SK-N-SH treated with all-trans-retinoic acid at 6 μM for 48 hours (cell line): Measurements from ENCODE around the gene SGTA.

Experiments
- ATAC-seq: fragments of 200-7000 bp; cut with Tn5 transposase; 3 replicates; pipeline ENCODE4 v1.9.1; 2020; ENCODE audit warnings: mild to moderate bottlenecking, moderate library complexity
- ARNTL ChIP-seq: fragments of 450-650 bp; formaldehyde crosslinking; IDR thresholded peaks from 2 replicates; pipeline ENCODE4 v1.5.0; 2020; ENCODE audit warnings: low read depth, mild to moderate bottlenecking, moderate library complexity, borderline replicate concordance
- BACH2 ChIP-seq: fragments of 250-450 bp; sonication (Bioruptor Pico); IDR thresholded peaks from 2 replicates; pipeline ENCODE4 v1.9.0; 2021; ENCODE audit warnings: mild to moderate bottlenecking, borderline replicate concordance
- CREB5 ChIP-seq: fragments of 250-450 bp; sonication (Bioruptor Pico); IDR thresholded peaks from 2 replicates; pipeline ENCODE4 v1.5.1; 2020; ENCODE audit warnings: low read depth, mild to moderate bottlenecking, moderate library complexity
- ESRRG ChIP-seq: fragments of 250-450 bp; sonication (Bioruptor Pico); IDR thresholded peaks from 2 replicates; pipeline ENCODE4 v1.6.1; 2021; ENCODE audit warnings: mild to moderate bottlenecking
- GLIS3 ChIP-seq: fragments of 250-450 bp; sonication (Bioruptor Pico); IDR thresholded peaks from 2 replicates; pipeline ENCODE4 v1.5.0; 2020; ENCODE audit warnings: mild to moderate bottlenecking, moderate library complexity
- ISL1 ChIP-seq: fragments of 250-450 bp; sonication (Bioruptor Pico); IDR thresholded peaks from 2 replicates; pipeline ENCODE4 v2.1.2; 2022; ENCODE audit warnings: mild to moderate bottlenecking, moderate library complexity
- OSR1 ChIP-seq: fragments of 250-450 bp; sonication (Bioruptor Pico); IDR thresholded peaks from 2 replicates; pipeline ENCODE4 v1.8.0; 2022; ENCODE audit warnings: moderate library complexity, mild to moderate bottlenecking, inconsistent platforms
- PATZ1 ChIP-seq: fragments of 250-450 bp; sonication (Bioruptor Pico); IDR thresholded peaks from 2 replicates; pipeline ENCODE4 v1.8.0; 2020; ENCODE audit warnings: mild to moderate bottlenecking, moderate library complexity, borderline replicate concordance
- POU6F1 ChIP-seq: fragments of 250-450 bp; sonication (Bioruptor Pico); IDR thresholded peaks from 2 replicates; pipeline ENCODE4 v1.8.0; 2021; ENCODE audit warnings: low read depth, mild to moderate bottlenecking, moderate library complexity, borderline replicate concordance
- PPARA ChIP-seq: fragments of 250-450 bp; sonication (Bioruptor Pico); IDR thresholded peaks from 2 replicates; pipeline ENCODE4 v1.5.0; 2020; ENCODE audit warnings: mild to moderate bottlenecking, borderline replicate concordance
- RARB ChIP-seq: fragments of 250-450 bp; sonication (Bioruptor Pico); IDR thresholded peaks from 2 replicates; pipeline ENCODE4 v1.8.0; 2021; ENCODE audit warnings: mild to moderate bottlenecking, moderate library complexity
- TCF4 ChIP-seq: fragments of 250-450 bp; sonication (Bioruptor Pico); IDR thresholded peaks from 2 replicates; pipeline ENCODE4 v1.8.0; 2021; ENCODE audit warnings: mild to moderate bottlenecking, moderate library complexity, borderline replicate concordance
- TOX ChIP-seq: fragments of 250-450 bp; sonication (Bioruptor Pico); IDR thresholded peaks from 2 replicates; pipeline ENCODE4 v1.8.0; 2021; ENCODE audit warnings: mild to moderate bottlenecking, moderate library complexity, borderline replicate concordance
- ZC3H10 ChIP-seq: fragments of 250-450 bp; sonication (Bioruptor Pico); IDR thresholded peaks from 2 replicates; pipeline ENCODE4 v1.5.1; 2021; ENCODE audit warnings: mild to moderate bottlenecking, moderate library complexity
- ZFP3 ChIP-seq: fragments of 250-450 bp; sonication (Bioruptor Pico); IDR thresholded peaks from 2 replicates; pipeline ENCODE4 v1.5.0; 2020; ENCODE audit warnings: mild to moderate bottlenecking, moderate library complexity
- ZFP30 ChIP-seq: fragments of 450-650 bp; formaldehyde crosslinking; IDR thresholded peaks from 2 replicates; pipeline ENCODE4 v1.5.0; 2022; ENCODE audit warnings: mild to moderate bottlenecking, moderate library complexity
- ZNF565 ChIP-seq: fragments of 450-650 bp; formaldehyde crosslinking; conservative IDR thresholded peaks from 2 replicates; pipeline ENCODE4 v1.5.0; 2020; ENCODE audit warnings: low read depth, mild to moderate bottlenecking, moderate library complexity
- ZNF70 ChIP-seq: fragments of 450-650 bp; formaldehyde crosslinking; IDR thresholded peaks from 2 replicates; pipeline ENCODE4 v1.5.0; 2020; ENCODE audit warnings: mild to moderate bottlenecking, moderate library complexity
- ZNF8 ChIP-seq: fragments of 450-650 bp; formaldehyde crosslinking; IDR thresholded peaks from 2 replicates; pipeline ENCODE4 v1.5.0; 2020; ENCODE audit warnings: mild to moderate bottlenecking, moderate library complexity
- TF ChIP-seq, protein P1 (sequence below): fragments of 250-450 bp; sonication (Bioruptor Pico); IDR thresholded peaks from 2 replicates; pipeline ENCODE4 v1.5.0; 2020; ENCODE audit warnings: mild to moderate bottlenecking, moderate library complexity
- TF ChIP-seq, protein P2 (sequence below): fragments of 250-450 bp; sonication (Bioruptor Pico); IDR thresholded peaks from 2 replicates; pipeline ENCODE4 v1.5.1; 2021; ENCODE audit warnings: mild to moderate bottlenecking, moderate library complexity

Gene SGTA

DNA sequence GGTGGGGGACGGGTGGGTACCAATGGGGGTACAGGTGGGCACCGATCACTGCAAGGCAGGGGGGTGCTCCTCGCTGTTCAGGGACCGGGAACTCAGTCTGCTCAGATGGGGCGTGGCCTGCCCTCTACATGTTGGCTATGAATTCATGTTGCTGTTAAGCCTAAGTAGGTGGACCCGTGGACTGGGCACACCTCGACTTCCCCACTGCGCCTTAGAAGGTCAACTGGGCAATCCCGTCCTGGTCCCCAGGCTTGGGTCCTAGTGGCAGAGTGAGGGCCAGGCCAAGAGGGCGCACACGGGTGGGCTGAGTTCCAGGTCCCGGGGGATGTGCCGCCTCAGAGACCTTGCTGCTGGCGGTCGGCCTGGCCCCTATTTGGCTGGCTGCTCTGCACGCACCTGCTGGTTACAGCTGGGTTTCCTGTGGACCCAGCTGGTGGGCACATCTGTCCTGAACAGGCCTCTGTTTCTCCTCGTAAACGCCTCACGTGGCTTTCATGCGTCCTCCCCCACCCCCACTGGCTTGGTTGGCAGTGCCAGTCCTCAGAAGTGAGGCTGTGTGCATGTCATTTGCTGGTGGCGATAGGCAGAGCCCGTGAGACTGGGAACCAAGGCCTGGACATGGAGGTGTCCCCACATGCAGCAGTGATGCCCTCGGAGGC is 23.0 kb upstream of the SGTA start:
- ATAC-seq, result no peak
- TF ChIP-seq GLIS3 (CRISPR knock-in tag), result no peak
- no peak for TF ChIP-seq ZFP30 (CRISPR knock-in tag)
- TF ChIP-seq BACH2 (CRISPR knock-in tag), result no peak
- no peak for TF ChIP-seq PATZ1 (CRISPR knock-in tag)
- no peak for TF ChIP-seq ZFP3
- TF ChIP-seq, protein P1, sequence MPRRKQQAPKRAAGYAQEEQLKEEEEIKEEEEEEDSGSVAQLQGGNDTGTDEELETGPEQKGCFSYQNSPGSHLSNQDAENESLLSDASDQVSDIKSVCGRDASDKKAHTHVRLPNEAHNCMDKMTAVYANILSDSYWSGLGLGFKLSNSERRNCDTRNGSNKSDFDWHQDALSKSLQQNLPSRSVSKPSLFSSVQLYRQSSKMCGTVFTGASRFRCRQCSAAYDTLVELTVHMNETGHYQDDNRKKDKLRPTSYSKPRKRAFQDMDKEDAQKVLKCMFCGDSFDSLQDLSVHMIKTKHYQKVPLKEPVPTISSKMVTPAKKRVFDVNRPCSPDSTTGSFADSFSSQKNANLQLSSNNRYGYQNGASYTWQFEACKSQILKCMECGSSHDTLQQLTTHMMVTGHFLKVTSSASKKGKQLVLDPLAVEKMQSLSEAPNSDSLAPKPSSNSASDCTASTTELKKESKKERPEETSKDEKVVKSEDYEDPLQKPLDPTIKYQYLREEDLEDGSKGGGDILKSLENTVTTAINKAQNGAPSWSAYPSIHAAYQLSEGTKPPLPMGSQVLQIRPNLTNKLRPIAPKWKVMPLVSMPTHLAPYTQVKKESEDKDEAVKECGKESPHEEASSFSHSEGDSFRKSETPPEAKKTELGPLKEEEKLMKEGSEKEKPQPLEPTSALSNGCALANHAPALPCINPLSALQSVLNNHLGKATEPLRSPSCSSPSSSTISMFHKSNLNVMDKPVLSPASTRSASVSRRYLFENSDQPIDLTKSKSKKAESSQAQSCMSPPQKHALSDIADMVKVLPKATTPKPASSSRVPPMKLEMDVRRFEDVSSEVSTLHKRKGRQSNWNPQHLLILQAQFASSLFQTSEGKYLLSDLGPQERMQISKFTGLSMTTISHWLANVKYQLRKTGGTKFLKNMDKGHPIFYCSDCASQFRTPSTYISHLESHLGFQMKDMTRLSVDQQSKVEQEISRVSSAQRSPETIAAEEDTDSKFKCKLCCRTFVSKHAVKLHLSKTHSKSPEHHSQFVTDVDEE (CRISPR knock-in tag), result no peak
- no peak for TF ChIP-seq RARB (CRISPR knock-in tag)
- no peak for TF ChIP-seq ZNF8 (CRISPR knock-in tag)
- TF ChIP-seq ZNF565 (CRISPR knock-in tag), result no peak
- no peak for TF ChIP-seq PPARA
- no peak for TF ChIP-seq CREB5 (CRISPR knock-in tag)
- TF ChIP-seq ISL1 (CRISPR knock-in tag), result no peak
- TF ChIP-seq POU6F1 (CRISPR knock-in tag), result no peak
- TF ChIP-seq TOX (CRISPR knock-in tag), result no peak
- TF ChIP-seq ZNF70 (CRISPR knock-in tag), result no peak
- TF ChIP-seq ZC3H10, result no peak
- TF ChIP-seq TCF4 (CRISPR knock-in tag), result no peak
- no peak for TF ChIP-seq ARNTL (CRISPR knock-in tag)
- TF ChIP-seq, protein P2, sequence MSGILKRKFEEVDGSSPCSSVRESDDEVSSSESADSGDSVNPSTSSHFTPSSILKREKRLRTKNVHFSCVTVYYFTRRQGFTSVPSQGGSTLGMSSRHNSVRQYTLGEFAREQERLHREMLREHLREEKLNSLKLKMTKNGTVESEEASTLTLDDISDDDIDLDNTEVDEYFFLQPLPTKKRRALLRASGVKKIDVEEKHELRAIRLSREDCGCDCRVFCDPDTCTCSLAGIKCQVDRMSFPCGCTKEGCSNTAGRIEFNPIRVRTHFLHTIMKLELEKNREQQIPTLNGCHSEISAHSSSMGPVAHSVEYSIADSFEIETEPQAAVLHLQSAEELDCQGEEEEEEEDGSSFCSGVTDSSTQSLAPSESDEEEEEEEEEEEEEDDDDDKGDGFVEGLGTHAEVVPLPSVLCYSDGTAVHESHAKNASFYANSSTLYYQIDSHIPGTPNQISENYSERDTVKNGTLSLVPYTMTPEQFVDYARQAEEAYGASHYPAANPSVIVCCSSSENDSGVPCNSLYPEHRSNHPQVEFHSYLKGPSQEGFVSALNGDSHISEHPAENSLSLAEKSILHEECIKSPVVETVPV (CRISPR knock-in tag), result no peak
- TF ChIP-seq OSR1, result no peak

GRCh38 chr19:2805261-2805900 is 22.3 kb upstream of the SGTA start:
- ATAC-seq, result no peak
- TF ChIP-seq ZFP30 (CRISPR knock-in tag), result no peak
- no peak for TF ChIP-seq ARNTL (CRISPR knock-in tag)
- TF ChIP-seq, protein P1 (CRISPR knock-in tag), result no peak
- no peak for TF ChIP-seq ISL1 (CRISPR knock-in tag)
- TF ChIP-seq PATZ1 (CRISPR knock-in tag), result no peak
- TF ChIP-seq GLIS3 (CRISPR knock-in tag), result no peak
- TF ChIP-seq, protein P2 (CRISPR knock-in tag), result no peak
- TF ChIP-seq ZC3H10, result no peak
- TF ChIP-seq RARB (CRISPR knock-in tag), result no peak
- TF ChIP-seq ESRRG (CRISPR knock-in tag), result no peak
